ENCODE measurements around the gene ZNF430.
"Not testable (repeated sequence)": the region's sequence is repeated elsewhere in the genome, so short reads cannot be mapped to it uniquely, and the experiment has no call there.

The ZNF430 gene

GRCh38 chr19:21020298-21021227 lies at the start of gene ZNF430:
Gene ZNF430 (plus strand): TSS chr19:21020657. CDS start chr19:21020801, 144 bp downstream.
- peak; percentile 94 for DNase-seq (ENCODE audit: low spot score)

- DNase-seq (ENCODE audit: low spot score): not testable (repeated sequence)
These were observed 27.7 kb upstream of the ZNF430 start for GRCh38 chr19:20992788-20993187.

DNA sequence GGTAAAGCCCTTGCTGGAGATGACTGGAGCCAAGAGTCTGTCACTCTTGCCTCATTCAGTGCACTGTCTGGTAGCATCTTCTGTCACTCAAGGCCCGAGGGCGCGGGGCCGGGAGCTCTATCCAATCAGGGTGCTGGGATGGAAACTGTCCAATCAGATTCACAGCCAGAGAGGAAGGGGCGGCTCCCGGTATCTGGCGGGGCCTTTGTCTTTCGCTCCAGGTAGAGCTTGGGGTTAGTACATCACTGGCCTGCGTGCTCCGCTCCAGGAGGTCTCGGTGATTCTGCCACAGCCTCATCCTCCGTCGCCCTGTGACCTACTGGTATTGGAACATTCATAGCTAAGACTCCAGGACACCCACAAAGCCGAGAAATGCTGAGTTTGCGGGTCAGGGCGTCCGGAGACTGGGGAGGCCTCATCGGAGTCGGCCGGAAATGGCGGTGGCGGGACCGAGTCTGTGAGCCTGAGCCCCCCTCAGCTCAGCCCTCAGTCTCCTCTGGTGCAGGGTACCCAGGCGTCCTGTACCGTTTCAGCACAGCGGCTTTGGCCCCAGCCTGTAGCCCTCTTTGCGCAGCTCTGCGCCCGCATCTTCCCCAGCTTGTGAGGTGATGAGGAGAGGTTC lies 20.6 kb upstream of the ZNF430 start:
- no peak for DNase-seq (ENCODE audit: low spot score)

DNA sequence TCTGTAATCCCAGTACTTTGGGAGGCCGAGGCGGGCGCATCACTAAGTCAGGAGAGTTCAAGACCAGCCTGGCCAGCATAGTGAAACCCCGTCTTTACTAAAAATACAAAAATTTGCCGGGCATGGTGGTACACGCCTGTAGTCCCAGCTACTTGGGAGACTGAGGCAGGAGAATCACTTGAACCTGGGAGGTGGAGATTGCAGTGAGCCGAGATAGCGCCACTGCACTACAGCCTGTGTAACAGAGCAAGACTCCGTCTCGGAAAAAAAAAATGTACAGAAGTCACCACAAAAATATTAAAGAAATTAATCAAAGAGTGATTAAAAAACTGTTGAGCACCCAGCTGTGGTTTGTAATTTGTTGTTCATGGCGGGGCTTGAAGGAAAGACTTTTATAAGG lies 781 bp downstream of the ZNF430 start:
- not testable (repeated sequence) for DNase-seq (ENCODE audit: low spot score)

GRCh38 chr19:21022996-21023395 lies 2.5 kb downstream of the ZNF430 start:
- peak; percentile 47 for DNase-seq (ENCODE audit: low spot score)

GRCh38 chr19:21023901-21024300 lies 3.4 kb downstream of the ZNF430 start:
- DNase-seq (ENCODE audit: low spot score): no peak

- DNase-seq (ENCODE audit: low spot score): no peak
These were observed 8.5 kb downstream of the ZNF430 start for GRCh38 chr19:21028969-21029268.

GRCh38 chr19:21045028-21045427 lies 24.6 kb downstream of the ZNF430 start:
- no peak for DNase-seq (ENCODE audit: low spot score)

- DNase-seq (ENCODE audit: low spot score): no peak
These were observed 26.0 kb downstream of the ZNF430 start for GRCh38 chr19:21046489-21046888.

- DNase-seq (ENCODE audit: low spot score): no peak
These were observed 27.3 kb downstream of the ZNF430 start for GRCh38 chr19:21047716-21048115.

GRCh38 chr19:21052902-21053301 lies 32.4 kb downstream of the ZNF430 start:
- DNase-seq (ENCODE audit: low spot score): no peak

DNA sequence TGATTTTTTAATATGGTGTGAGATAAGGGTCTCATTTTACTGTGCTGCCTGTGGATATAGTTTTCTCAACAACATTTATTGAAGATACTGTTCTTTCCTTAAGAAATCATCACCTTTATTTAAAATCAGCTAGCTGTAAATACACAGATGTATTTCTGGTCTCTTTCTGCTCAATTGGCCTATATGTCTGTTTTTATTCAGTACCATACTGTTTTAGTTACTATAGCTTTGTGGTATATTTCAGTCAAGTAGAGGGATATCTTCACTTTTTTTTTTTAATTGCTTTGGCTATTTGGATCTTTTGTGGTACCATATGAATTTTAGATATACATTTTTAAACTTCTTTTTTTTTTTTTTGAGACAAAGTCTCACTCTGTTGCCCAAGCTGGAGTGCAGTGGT lies 44.9 kb downstream of the ZNF430 start:
- DNase-seq (ENCODE audit: low spot score): no peak

DNA sequence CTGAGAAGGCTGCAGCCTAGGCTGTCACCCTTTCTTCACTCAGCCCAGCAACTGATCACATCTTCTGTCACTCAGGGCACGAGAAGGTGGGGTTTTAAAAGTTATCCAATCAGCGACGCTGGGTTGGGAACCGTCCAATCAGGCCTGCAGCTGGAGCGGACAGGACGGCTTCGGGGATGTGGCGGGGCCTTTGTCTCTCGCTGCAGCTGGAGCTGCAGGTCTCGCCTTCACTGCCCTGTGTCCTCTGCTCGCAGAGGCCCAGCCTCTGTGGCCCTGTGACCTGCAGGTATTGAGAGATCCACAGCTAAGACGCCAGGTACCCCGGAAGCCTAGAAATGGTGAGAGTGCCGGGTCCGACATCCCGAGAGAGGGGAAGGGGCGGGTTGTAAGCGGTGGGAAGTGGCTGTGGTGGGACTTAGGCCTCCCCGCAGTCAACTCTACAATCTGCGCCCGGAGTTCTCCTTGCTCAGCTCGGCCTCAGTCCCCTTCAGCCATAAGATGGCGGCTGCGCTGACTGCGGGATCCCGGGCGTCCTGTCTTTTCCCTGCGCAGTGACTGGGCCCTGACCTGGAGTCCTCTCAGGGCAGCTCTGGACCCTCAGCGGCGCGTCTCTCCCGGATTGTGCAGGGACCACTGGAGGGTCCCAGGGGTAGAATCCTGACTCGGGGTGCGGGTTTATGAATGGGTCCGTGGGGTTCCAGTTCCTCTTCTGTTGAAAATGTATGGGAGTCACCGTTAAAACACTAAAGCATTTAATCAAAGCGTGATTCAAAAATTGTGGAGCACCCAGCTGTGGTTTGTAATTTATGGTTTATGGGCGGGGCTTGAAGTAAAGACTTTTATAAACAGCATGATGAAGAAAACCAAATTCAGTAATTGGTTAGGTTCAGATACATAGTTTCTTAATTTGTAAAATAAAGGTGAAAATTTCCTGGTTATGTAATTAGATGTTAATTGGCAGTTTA lies 61.8 kb downstream of the ZNF430 start, which contains the start of gene ZNF714:
TSS of gene ZNF714 (plus strand) at position 193 of the 965 bp plus-strand sequence. CDS start 16,066 bp downstream, outside the sequence.
- DNase-seq (ENCODE audit: low spot score): peak; percentile 93

DNA sequence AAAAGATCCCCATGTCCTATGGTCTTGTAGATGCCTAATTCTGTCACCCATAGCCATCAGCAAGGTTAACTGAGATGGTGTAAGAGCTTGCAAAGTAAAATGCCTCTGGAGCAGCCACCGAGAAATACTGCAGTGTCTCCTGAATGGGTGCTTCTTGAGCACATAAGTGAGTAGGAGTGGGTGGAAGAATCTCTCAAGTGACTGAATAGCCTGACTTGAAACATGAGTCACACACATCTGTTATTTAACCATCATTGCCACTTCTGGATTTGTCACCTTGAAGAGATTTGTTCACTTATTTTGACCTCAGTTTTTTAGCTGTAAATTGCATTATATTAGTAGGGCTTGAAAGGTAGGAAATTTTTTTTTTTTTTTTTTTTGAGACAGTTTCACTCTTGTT lies 63.9 kb downstream of the ZNF430 start:
- DNase-seq (ENCODE audit: low spot score): no peak

DNA sequence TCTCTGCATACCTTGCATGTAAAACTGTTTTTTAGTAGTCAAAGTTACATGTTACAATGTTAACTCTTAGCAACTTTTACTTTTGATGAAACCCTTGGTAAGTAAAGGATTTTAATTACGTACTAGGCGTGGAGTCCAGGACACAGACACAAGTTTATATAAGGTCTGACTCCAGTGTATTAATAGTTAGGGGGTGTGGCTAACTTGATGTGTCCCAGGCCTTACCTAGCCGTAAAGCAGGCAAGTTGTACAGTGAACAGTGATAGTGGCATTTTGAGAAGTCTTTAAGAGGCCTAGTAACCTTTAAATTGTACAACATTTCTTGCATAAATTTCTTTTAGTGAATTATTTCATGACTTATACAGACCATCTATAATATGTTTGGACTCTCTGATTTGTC lies 67.4 kb downstream of the ZNF430 start:
- DNase-seq (ENCODE audit: low spot score): no peak

DNA sequence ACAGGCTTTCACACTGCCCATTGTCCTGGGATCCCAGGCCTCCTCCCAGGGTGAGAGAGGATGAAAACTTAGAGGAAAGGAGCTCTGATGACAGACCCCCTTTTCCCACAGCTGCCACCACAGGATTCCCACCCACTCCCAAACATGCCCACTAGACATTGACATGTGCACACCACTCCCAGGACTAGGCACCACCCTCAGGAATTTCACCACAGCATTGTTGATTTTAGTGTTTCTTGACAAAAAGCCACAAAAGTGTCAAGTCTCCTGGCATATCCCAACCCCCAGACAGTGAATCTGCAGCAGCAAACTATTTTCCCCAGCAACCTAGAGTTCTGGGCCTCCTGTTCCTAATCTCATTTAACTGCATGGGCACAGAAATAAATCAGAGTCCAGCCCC lies 71.7 kb downstream of the ZNF430 start:
- no peak for DNase-seq (ENCODE audit: low spot score)

- no peak for DNase-seq (ENCODE audit: low spot score)
These were observed 74.0 kb downstream of the ZNF430 start for GRCh38 chr19:21094347-21095025.

DNA sequence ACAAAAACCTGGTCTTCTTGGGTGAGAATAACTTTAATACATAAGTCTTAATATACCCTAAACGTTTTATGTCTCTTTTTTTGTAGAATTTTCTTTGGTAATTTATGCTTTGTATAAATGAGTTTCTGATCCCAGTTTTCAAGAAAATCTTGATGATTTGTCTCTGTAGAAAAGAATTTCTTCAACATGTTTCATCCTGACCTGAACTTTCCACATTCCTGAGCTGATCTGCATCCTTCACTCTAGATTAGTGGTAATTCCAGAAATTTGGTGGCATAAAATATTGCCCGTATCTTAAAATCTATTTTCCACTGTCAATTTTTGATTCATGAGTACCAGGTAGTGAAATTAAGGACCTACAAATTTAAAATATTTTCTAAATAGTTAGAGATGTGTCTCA lies 77.8 kb downstream of the ZNF430 start:
- no peak for DNase-seq (ENCODE audit: low spot score)

- no peak for DNase-seq (ENCODE audit: low spot score)
These were observed 81.2 kb downstream of the ZNF430 start for GRCh38 chr19:21101521-21102242.

GRCh38 chr19:21109116-21109515 lies 88.7 kb downstream of the ZNF430 start:
- no peak for DNase-seq (ENCODE audit: low spot score)

Data from SW480 (cell line).